ENCODE results near the gene ADAMTSL2.

DNA sequence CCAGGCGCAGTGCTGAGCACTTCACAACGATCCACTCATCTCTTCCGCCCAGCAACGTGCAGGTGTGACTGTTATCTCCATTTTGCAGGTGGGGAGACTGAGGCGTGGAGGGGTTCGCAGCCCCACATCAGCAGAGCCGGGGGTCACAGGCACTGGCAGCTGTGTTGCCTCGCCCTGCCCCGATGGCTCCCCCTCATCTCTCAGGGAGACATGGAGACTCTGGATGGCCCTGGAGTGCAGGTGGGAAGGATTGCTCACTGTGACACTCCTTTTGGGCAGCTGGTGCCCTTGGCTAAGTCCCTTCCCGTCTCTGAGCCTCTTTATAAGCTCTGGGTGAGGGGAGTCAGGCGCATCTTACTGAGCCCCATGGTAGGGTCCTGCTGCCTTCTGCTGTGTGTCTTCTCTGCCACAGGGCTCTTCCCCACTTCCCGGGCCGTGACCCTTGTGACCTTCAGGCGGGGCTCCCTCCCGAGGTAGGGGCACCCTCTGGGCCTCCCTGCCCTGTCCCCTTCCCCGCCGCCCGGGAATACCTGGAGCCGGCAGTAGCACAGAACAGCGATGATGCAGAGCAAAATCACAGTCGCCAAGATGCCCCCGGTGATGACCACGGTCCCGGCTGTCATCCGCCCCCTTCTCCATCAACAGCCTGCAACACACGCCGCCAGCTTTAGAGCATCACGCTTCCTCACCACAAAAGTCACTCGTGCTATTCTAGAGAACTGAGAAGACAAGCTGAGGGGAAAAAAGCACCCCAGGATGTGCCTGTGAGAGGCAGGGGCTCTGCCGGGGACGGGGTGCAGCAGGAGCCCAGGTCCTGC, 45.3 kb downstream of the ADAMTSL2 start:
- TF ChIP-seq, protein P1, sequence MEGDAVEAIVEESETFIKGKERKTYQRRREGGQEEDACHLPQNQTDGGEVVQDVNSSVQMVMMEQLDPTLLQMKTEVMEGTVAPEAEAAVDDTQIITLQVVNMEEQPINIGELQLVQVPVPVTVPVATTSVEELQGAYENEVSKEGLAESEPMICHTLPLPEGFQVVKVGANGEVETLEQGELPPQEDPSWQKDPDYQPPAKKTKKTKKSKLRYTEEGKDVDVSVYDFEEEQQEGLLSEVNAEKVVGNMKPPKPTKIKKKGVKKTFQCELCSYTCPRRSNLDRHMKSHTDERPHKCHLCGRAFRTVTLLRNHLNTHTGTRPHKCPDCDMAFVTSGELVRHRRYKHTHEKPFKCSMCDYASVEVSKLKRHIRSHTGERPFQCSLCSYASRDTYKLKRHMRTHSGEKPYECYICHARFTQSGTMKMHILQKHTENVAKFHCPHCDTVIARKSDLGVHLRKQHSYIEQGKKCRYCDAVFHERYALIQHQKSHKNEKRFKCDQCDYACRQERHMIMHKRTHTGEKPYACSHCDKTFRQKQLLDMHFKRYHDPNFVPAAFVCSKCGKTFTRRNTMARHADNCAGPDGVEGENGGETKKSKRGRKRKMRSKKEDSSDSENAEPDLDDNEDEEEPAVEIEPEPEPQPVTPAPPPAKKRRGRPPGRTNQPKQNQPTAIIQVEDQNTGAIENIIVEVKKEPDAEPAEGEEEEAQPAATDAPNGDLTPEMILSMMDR (IDR thresholded peaks at IDR 0.05), result no peak
- TF ChIP-seq TEAD4 (IDR thresholded peaks at IDR 0.05; ENCODE audit: borderline replicate concordance, insufficient read depth) (no peak), FOSL2 (IDR thresholded peaks at IDR 0.05; ENCODE audit: borderline replicate concordance, low read depth) (no peak), TAF1 (IDR thresholded peaks at IDR 0.05; ENCODE audit: borderline replicate concordance, low read depth, low read length) (no peak), FOXM1 (IDR thresholded peaks at IDR 0.05; ENCODE audit: low read depth) (no peak), JUND (IDR thresholded peaks at IDR 0.05) (no peak), EP300 (IDR thresholded peaks at IDR 0.05; ENCODE audit: borderline replicate concordance in 1 of 2, low read depth in 1 of 2, low read length in 1 of 2) (no peak), REST (IDR thresholded peaks at IDR 0.05; ENCODE audit: low read depth, low read length) (no peak)

All from SK-N-SH (cell line).